ENCODE measurements around the gene GRM3.

- TF ChIP-seq CTCF (IDR thresholded peaks at IDR 0.05; ENCODE audit: extremely low read depth in 1 of 2, insufficient read depth in 1 of 2, low read depth in 1 of 2, low read length in 2 of 2), result no peak
- TF ChIP-seq POLR2A (IDR thresholded peaks at IDR 0.05; ENCODE audit: low read depth, low read length), result no peak
- TF ChIP-seq POLR2AphosphoS5 (IDR thresholded peaks at IDR 0.05; ENCODE audit: insufficient read depth, low read depth, low read length), result no peak
These were observed 257.2 kb downstream of the GRM3 start for GRCh38 chr7:86900886-86901285.
